ELR (cell line): ENCODE results near the gene XAB2.
A peak's percentile ranks its signal among the peaks of the same experiment; 100 is the strongest.

ENCODE experiments used
- DNase-seq: peaks from one replicate; pipeline ENCODE4 v3.0.0-alpha.2; 2015; ENCODE audit warnings: low read depth

XAB2 gene

DNA sequence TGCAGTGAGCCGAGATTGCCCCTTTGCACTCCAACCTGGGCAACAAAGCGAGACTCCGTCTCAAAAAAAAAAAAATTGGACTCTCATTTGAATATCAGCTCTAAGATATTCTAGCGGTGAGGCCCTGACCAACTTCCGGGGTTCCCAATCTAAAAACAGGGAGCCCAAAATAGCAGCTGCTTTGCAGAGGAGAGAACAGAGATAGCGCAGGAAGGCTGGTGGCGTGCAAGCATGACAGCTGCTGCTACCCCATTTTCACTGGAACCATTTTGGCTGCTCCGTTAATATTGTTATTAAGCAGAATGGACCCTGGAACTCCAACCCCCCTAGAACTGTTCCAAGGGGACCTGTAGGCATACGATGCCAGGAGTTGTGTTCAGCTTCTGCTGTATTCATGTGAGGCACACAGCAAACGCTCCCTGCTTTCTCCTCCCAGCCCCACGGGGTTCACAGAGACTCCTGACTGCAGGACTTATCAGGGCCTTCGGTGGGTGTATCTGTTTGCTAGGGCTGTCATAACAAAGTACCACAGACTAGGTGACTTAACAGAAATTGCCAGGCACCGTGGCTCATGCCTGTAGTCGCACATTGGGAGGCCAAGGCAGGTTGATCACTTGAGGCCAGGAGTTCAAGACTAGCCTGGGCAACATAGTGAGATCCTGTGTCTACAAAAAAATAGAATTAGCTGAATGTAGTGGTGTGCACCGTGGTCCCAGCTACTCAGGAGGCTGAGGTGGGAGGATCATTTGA, 19.1 kb upstream of the XAB2 start:
- no peak for DNase-seq

DNA sequence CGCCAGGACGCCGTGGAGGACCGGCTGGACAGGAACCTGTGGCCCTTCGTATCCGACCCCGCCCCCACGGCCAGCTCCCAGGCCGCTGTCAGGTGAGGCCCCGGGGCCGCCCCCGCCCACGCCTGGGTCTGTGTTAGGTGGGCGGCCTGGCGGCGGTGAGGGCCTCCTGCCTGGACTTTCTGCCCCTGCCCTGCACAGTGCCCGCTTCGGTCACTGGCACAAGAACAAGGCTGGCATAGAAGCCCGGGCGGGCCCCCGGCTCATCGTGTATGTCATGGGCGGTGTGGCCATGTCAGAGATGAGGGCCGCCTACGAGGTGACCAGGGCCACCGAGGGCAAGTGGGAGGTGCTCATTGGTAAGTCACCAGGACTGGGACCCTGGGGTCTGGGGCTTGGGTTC, 17.8 kb upstream of the XAB2 start:
- DNase-seq: no peak

DNA sequence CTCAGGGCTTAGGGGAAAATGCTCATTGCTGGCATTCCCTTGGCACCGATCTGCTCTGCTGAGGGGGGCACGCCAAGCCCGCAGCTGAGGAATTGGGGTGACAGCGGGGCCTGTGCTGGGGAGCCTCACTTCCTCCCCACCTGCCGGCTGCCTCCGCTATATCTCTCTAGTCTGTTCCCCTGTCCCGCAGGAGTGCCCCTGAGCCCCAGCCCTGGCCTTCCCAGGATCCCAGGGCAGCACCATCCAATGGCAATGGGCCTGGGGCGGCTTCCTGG, 17.0 kb upstream of the XAB2 start:
- no peak for DNase-seq

DNA sequence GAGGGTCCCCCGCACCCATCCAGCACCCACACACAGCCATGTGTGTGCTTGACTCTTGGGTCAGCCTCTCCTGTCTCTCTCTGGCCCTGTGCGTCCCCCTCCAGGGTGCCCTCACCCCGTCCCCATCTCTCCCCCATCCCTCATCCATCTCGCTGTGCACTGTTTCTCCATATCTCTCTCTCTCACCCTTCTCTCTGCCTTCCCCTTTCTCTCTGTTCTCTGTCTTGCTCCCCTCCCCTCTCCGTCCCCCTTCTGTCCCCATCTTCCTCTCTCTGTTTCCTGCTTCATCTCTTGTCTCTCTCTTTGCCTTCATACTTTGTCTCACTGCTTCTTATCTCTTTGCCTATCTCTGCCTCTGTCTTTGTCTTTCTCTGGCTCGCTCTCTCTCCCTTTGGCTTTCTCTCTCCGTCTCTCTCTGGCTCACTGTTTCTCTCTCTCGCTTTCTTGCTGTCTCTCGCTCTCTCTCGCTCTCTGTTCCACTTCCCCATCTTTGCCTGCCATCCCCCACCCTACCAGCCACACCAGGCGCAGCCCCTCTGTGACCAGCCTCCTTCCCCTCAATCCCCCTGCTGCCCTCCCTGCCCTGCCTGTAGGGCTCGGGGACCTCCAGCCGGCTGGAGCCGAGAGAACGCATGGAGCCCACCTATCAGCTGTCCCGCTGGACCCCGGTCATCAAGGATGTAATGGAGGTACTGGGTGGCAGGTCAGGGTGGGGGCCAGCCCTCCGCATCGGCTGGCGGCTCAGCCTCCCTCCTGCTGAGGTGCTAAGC, 16.5 kb upstream of the XAB2 start:
- no peak for DNase-seq

DNA sequence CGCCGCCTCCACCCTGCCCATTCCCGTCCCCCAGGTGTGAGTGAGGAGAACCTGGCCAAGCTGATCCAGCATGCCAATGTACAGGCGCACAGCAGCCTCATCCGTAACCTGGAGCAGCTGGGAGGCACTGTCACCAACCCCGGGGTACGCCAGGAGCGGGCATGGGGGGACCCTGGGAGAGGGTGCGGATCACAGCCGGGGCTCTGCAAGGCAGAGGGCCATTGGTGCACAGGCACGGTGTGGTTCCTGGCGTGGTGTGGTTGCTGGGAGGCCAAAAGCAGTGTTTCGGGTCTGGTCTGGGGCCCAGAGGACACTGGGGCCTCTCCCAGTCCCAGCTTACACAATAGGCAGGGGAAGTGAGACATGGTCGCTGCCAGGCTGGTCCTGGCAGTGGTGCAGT, 15.8 kb upstream of the XAB2 start:
- DNase-seq: no peak

DNA sequence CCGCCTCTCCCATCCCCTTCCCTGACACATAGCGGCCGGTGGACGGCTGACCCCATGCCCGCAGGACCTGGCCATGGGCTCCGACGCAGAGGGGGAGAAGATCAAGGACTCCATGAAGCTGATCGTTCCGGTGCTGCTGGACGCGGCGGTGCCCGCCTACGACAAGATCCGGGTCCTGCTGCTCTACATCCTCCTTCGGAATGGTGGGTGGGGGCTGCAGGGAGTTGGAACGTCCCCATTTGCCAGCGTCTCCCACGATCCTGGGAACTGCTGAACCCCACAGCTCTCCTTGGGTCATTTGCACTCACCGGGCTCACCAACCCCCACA, 15.2 kb upstream of the XAB2 start:
- DNase-seq: no peak

DNA sequence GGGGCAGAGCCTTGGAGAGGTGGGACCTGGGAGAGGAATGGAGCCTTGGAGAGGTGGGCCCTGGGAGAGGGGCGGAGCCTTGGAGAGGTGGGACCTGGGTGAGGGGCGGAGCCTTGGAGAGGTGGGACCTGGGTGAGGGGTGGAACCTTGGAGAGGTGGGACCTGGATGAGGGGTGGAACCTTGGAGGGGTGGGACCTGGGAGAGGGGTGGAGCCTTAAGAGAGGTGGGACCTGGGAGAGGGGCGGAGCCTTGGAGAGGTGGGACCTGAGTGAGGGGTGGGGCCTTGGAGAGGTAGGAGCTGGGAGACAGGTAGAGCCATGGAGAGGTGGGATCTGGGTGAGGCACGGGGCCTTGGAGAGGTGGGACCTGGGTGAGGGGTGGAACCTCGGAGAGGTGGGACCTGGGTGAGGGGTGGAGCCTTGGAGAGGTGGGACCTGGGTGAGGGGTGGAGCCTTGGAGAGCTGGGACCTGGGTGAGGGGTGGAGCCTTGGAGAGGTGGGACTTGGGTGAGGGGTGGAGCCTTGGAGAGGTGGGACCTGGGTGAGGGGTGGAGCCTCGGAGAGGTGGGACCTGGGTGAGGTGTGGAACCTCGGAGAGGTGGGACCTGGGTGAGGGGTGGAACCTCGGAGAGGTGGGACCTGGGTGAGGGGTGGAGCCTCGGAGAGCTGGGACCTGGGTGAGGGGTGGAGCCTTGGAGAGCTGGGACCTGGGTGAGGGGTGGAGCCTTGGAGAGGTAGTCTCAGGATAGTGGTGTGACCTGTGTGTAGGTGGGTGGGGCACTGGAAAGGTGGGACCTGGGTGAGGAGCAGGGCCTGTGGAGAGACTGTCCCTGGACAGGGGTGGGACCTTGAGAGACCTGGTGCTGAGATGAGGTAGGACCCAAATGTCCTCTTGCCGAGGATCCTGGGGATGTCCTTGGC, 14.5 kb upstream of the XAB2 start:
- DNase-seq: peak; percentile 22

DNA sequence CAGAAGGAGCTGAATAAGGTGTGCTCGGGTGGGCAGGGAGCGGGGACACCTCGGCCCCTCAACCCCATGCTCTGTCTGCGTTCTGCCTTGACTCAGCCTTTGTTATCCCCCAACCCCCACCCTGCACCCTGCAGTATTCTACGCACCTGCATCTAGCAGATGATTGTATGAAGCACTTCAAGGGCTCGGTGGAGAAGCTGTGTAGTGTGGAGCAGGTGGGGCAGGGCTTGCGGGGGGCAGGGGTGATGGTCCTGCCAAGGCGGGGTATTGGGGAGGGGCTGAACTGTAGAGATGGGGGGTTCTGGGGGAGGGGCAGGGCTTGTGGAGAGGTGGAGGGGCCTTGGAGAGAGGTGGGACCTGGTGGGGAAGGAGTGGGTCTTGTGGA, 13.7 kb upstream of the XAB2 start:
- DNase-seq: no peak

DNA sequence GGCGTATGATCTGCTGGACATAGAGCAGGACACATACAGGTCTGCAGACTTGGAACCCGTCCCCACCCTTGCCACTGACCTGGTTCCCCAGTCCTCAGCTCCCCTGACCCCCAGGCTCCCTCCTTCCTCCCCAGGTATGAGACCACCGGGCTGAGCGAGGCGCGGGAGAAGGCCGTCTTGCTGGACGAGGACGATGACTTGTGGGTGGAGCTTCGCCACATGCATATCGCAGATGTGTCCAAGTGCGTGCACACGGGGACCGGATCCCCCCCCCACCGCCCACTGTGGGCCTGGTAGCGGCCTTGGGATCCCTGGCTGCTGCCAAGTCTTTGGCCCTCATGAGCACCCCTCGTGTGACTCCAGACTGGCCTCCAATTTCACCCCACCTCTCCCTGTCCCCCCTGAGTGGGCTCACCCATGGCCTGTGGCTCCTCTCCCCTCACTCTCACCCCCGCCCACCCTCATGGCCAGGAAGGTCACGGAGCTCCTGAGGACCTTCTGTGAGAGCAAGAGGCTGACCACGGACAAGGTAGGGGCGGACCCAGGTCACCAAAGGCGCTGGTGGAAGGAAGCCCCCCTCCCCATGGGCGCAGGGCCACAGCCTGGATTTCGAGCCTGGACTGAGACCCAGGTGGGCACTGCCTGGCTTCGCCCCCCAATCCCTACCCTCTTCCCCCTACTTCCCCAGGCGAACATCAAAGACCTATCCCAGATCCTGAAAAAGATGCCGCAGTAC, 13.1 kb upstream of the XAB2 start:
- DNase-seq: no peak

DNA sequence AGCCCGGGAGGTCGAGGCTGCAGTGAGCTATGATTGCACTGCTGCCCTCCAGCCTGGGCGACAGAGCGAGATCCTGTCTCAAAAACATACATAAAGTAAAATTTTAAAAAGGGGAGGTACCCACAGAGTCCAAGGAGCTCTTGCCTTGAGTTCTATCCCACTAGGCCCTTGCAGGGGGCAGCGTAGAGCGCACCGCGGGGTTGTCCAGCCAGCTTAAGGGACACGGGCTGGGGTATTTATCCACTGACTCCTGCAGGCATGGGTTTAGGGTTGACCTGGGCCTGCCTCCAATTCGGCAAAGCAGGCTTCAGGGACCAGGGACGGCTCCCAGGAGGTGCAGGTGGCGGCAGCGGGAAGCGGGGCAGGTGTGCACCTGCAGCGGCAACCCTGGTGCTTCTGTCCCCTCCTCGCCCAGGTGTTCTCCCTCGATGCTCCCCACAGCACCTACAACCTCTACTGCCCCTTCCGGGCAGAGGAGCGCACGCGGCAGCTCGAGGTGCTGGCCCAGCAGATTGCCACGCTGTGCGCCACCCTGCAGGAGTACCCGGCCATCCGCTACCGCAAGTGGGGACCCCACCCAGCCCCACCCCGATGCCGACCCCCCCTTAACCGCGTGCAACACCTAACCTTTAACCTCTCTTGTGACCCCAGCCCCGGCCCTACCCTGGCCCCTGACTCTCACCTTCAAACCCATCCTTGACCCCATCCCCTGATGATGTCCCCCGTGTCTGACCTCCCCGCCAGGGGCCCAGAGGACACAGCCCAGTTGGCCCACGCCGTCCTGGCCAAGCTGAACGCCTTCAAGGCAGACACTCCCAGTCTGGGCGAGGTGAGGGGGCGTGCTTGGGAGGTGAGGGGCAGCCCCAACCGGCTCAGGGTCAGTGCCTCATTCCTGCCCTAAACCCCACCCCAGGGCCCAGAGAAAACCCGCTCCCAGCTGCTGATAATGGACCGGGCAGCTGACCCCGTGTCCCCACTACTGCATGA, 12.2 kb upstream of the XAB2 start:
- DNase-seq: no peak

DNA sequence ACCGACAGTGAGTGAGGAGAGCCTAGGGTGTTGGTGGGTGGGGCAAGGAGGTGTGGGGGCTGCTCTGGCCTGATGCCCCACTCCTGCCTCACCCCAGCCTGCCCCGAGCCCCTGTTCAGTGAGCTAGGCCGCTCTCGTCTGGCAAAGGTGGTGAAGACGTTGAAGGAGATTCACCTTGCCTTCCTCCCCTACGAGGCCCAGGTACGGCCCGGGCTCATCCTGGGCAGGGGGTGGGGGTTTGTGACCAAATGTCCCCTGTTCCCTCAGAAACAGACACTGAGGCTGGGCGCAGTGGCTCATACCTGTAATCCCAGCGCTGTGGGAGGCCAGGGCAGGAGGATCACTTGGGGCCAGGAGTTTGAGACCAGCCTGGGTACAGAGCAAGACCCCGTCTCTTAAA, 11.5 kb upstream of the XAB2 start:
- no peak for DNase-seq

DNA sequence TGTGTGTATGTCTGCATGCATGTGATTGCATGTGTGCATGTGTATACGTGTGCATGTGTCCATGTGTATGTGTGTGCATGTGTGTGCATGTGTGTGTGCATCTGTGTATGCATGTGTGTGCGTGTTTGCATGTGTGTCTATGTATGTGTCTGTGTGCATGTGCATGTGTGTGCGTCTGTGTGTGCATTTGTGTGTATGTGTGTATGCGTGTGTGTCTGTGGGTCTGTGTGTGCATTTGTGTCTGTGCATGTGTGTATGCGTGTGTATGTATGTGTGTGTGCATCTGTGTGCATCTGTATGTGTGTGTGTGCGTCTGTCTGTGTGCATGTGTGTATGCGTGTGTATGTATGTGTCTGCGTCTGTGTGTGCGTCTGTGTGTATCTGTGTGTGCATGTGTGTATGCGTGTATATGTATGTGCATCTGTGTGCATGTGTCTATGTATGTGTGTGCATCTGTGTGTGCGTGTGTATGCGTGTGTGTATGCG, 10.6 kb upstream of the XAB2 start:
- DNase-seq: no peak

DNA sequence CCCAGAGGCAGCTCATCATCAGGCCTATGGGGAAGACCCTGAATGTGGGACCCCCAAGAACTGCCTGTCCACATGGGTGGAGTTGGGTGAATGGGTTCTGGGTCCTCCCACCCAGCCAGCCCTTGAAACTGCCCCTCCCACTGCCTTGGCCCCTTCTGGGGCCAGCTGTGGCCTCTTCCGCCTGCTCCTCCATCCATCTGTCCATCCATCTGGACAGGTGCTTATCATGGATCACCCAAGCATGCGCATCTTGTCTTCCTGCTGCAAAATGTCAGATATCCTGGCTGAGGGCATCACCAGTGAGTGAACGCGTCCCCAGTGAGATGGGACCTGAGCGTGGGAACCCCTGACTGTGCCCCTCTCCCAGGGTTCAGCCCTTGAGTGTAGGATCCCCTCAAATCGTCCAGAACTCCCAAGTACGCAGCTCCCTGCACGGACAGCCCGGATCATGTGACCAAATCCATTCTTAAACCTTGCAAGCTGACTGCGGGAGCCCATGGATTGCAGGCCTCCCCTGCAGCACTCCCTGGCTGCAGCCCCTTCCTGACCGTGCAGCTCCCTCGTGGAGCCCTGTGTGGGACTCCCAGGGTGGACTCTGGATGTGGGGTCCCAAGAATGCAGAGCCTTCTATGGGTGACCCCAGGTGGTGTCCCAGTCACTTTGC, 9.6 kb upstream of the XAB2 start:
- no peak for DNase-seq

DNA sequence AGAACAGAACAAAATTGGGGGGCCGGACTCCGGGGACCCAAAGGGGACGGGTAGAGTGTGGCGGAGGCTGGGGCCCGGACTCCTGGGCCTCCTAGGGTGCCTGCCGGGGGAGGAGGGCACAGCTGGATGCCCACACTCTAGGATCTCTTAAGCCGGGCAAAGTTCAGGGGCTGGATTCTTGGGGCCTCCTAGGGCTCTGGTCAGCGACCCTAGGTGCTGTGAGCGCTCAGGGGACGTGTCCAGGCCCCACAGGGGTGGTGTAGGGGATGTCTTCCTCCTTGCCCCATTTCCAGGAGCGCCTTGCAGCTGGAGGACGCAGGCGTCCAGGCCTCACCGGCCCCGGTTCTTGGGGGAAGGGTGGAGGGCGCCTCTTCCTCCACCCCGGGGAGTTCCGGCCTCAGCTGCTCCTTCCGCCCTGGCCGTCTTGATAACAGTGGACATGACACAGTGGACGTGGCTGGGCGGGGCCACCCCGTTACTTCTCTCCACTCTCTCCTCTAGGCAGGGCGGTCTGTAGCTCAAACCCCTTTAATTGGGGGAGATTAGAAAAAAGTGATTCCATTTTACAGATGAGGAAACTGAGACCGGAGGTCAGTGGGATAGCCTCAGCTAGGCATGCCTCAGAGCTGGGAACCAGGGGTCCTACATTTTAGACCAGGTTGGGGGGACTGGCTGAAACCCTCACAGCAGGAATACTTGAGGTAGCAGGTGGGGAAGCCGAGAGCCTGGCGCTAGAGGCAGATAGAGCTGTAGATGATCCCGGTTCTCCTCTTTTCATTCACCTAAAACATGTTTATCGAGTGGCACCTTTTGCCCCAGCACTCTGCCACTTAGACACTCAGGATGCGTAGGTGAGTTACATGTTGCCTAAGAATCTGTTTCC, 8.3 kb upstream of the XAB2 start:
- no peak for DNase-seq

DNA sequence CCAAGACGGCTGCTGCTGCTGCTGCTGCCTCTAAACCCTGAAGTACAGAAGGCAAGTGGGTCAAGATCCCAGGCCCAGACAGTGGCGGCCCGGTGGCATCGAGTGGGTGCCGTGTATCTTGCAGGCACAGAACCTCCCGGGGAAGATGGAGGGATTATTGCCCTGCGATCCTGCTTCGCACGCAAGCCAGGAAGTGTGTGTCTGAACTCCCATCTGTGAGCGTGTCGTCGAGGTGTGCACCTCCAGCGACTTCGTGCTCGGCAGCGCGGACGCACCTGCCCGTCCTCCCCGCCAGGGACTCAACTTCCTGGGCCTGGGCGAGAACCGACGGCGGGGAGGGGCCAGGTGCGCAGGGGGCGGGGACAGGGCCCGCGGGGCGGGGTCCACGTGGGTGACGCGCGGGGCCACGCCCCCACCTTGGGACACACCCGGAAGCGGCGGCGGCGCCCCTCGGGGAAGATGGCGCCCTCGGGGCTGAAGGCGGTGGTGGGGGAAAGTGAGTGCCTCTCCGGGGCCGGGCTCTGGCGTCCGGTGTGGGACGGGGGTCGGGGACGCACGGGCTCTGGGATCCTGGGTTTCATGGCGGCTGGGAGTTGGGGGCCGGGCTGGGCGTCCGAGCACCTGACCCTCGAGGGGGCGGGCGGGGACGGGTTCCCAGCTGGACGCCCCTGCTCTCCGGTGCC, 7.5 kb upstream of the XAB2 start, which contains the start of gene STXBP2:
Gene STXBP2 (plus strand): TSS at position 420 of the 683 bp plus-strand sequence. CDS start 40 bp downstream, at position 460.
- peak; percentile 37 for DNase-seq

DNA sequence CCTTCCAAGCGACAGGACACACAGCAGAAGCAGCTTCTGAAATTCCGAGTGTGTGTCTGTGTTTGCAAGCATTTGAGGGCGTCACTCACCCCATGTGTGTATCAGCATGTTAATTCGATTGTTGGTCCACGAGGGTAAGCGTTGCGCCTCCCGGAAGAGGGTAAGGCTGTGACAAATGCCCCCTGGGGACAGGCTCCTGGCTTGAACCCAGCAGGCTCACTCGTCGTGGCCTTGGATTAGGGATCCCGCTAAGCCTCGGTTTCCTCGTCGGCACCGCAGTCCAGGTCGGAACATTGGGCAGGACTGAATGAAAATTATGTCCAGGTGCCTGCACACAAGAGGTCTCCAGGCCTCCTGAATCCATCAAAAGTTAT, 7.0 kb upstream of the XAB2 start:
- no peak for DNase-seq

DNA sequence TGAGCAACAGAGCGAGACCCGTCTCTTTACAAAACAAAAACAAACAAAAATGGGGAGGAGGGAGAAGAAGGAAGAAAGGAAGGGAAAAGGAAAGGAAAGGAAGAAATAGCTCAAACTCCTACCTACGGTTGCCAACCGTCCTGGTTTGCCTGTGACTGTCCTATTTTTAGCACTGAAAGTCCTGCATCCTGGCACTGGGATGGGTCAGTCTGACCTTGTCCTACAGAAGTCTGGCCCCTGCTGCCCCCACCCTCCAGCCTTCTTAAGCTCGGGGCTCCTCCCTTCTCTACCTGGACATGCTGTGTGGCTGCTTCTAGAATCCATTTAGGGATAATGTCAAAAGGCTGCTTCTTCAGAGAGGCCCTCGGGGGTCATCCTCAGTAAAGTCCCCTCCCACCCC, 6.3 kb upstream of the XAB2 start:
- no peak for DNase-seq

DNA sequence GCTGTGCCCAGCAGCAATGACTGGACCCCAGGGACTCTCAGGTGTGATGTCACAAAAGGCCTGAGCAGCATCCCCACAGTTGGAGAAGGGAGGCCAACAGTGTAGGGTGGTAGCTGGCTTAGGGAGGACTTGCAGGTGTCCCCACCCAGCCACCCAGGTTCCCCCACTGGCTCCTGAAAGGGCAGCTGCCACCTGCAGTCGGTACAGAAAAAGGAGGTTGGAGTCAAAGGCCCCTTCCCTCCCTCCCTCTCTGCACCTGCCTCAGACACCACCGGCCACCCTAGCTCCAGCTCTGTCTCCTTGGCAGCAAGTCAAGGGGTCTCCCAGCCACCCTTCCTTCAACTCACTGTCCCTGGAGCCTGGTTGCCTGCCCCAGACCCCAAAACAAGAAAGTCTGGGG, 4.4 kb upstream of the XAB2 start, which contains the start of gene PCP2:
Gene PCP2 (minus strand): TSS at position 22 of the 400 bp plus-strand sequence. CDS start 262 bp downstream, outside the sequence.
- no peak for DNase-seq
